ENCODE results near the gene BEND3. TPM values are rescaled to one million over a fixed set of nuclear protein-coding genes. Genes with fewer than 3 reads are reported as not detected.
"Not testable (repeated sequence)": the region's sequence is repeated elsewhere in the genome, so short reads cannot be mapped to it uniquely, and the experiment has no call there.

Gene BEND3
- total RNA-seq = 12.6 and 12.9 TPM in 2 replicates

- Mint-ChIP-seq H3K4me3 (peak within 1 kb of the TSS; percentile 84), H3K9me3 (no peaks in the 10 kb centered on the region), H3K4me1 (peaks cover 18% of the 10 kb centered on the region), H3K27ac (peak within 1 kb of the TSS; percentile 86), H3K36me3 (ENCODE audit: low read depth) (no peaks in the 10 kb centered on the region), H3K27me3 (peaks cover 20% of the 10 kb centered on the region)
- intact Hi-C loops (cut with micrococcal nuclease) = loop anchor here (1.0 to 10.0 kb wide), 4 partner anchors 50 to 590 kb away; partner anchors contain the start of genes MTRES1 and PDSS2
- peak; percentile 83 for DNase-seq
Observed at GRCh38 chr6:107114926-107115694, at the start of gene BEND3. Gene BEND3, minus strand, starts transcription at chr6:107115515. Its CDS starts 16,230 bp downstream, at chr6:107099285.

- H3K4me3 Mint-ChIP-seq; intact Hi-C loops (cut with micrococcal nuclease); DNase-seq; H3K36me3 Mint-ChIP-seq (ENCODE audit: low read depth); H3K27ac Mint-ChIP-seq; H3K4me1 Mint-ChIP-seq; H3K27me3 Mint-ChIP-seq; H3K9me3 Mint-ChIP-seq: not testable (repeated sequence)
Observed at GRCh38 chr6:107164299-107164698, 49.0 kb upstream of the BEND3 start.

- Mint-ChIP-seq H3K27ac (no peak overlapping the region), H3K4me3 (no peak overlapping the region), H3K4me1 (no peaks in the 10 kb centered on the region), H3K27me3 (no peaks in the 10 kb centered on the region), H3K36me3 (ENCODE audit: low read depth) (no peaks in the 10 kb centered on the region), H3K9me3 (no peaks in the 10 kb centered on the region)
- intact Hi-C loops (cut with micrococcal nuclease) = no loop called here
- DNase-seq = no peak
Observed at GRCh38 chr6:107161521-107161920, 46.2 kb upstream of the BEND3 start.

GRCh38 chr6:107156617-107157016 lies 41.3 kb upstream of the BEND3 start:
- no peaks in the 10 kb centered on the region for H3K4me1 Mint-ChIP-seq
- no peak overlapping the region for H3K4me3 Mint-ChIP-seq
- H3K9me3 Mint-ChIP-seq = no peaks in the 10 kb centered on the region
- no peaks in the 10 kb centered on the region for H3K36me3 Mint-ChIP-seq (ENCODE audit: low read depth)
- H3K27me3 Mint-ChIP-seq = no peaks in the 10 kb centered on the region
- intact Hi-C loops (cut with micrococcal nuclease) = no loop called here
- H3K27ac Mint-ChIP-seq = no peak overlapping the region
- DNase-seq = no peak

GRCh38 chr6:107154801-107155160 lies 39.5 kb upstream of the BEND3 start:
- H3K27ac Mint-ChIP-seq = no peak overlapping the region
- H3K4me3 Mint-ChIP-seq = no peak overlapping the region
- no peaks in the 10 kb centered on the region for H3K9me3 Mint-ChIP-seq
- DNase-seq = no peak
- intact Hi-C loops (cut with micrococcal nuclease) = no loop called here
- no peaks in the 10 kb centered on the region for H3K27me3 Mint-ChIP-seq
- H3K36me3 Mint-ChIP-seq (ENCODE audit: low read depth) = no peaks in the 10 kb centered on the region
- H3K4me1 Mint-ChIP-seq = no peaks in the 10 kb centered on the region

- H3K4me1 Mint-ChIP-seq = no peaks in the 10 kb centered on the region
- no peak overlapping the region for H3K4me3 Mint-ChIP-seq
- H3K9me3 Mint-ChIP-seq = no peaks in the 10 kb centered on the region
- intact Hi-C loops (cut with micrococcal nuclease) = no loop called here
- H3K36me3 Mint-ChIP-seq (ENCODE audit: low read depth) = no peaks in the 10 kb centered on the region
- DNase-seq = no peak
- H3K27ac Mint-ChIP-seq = no peak overlapping the region
- no peaks in the 10 kb centered on the region for H3K27me3 Mint-ChIP-seq
Observed at GRCh38 chr6:107154131-107154800, 39.0 kb upstream of the BEND3 start.

- Mint-ChIP-seq H3K27ac (no peak overlapping the region), H3K4me3 (no peak overlapping the region), H3K4me1 (no peaks in the 10 kb centered on the region), H3K36me3 (ENCODE audit: low read depth) (no peaks in the 10 kb centered on the region), H3K27me3 (no peaks in the 10 kb centered on the region), H3K9me3 (no peaks in the 10 kb centered on the region)
- intact Hi-C loops (cut with micrococcal nuclease) = no loop called here
- no peak for DNase-seq
Observed at GRCh38 chr6:107152638-107153430, 37.5 kb upstream of the BEND3 start.

GRCh38 chr6:107144666-107145065 lies 29.4 kb upstream of the BEND3 start:
- intact Hi-C loops (cut with micrococcal nuclease) = no loop called here
- no peak overlapping the region for H3K27ac Mint-ChIP-seq
- DNase-seq = no peak
- no peaks in the 10 kb centered on the region for H3K4me1 Mint-ChIP-seq
- no peaks in the 10 kb centered on the region for H3K36me3 Mint-ChIP-seq (ENCODE audit: low read depth)
- H3K4me3 Mint-ChIP-seq = no peak overlapping the region
- H3K9me3 Mint-ChIP-seq = no peaks in the 10 kb centered on the region
- H3K27me3 Mint-ChIP-seq = no peaks in the 10 kb centered on the region

- H3K9me3 Mint-ChIP-seq = no peaks in the 10 kb centered on the region
- intact Hi-C loops (cut with micrococcal nuclease) = no loop called here
- H3K36me3 Mint-ChIP-seq (ENCODE audit: low read depth) = no peaks in the 10 kb centered on the region
- no peaks in the 10 kb centered on the region for H3K27me3 Mint-ChIP-seq
- no peak for DNase-seq
- H3K27ac Mint-ChIP-seq = no peak overlapping the region
- H3K4me3 Mint-ChIP-seq = no peak overlapping the region
- no peaks in the 10 kb centered on the region for H3K4me1 Mint-ChIP-seq
Observed at GRCh38 chr6:107144014-107144413, 28.7 kb upstream of the BEND3 start.

GRCh38 chr6:107140581-107140980 lies 25.3 kb upstream of the BEND3 start:
- Mint-ChIP-seq H3K27me3 (no peaks in the 10 kb centered on the region), H3K9me3 (no peaks in the 10 kb centered on the region), H3K27ac (no peak overlapping the region), H3K36me3 (ENCODE audit: low read depth) (no peaks in the 10 kb centered on the region), H3K4me3 (no peak overlapping the region), H3K4me1 (no peaks in the 10 kb centered on the region)
- no peak for DNase-seq
- intact Hi-C loops (cut with micrococcal nuclease) = no loop called here

GRCh38 chr6:107136324-107136723 lies 21.0 kb upstream of the BEND3 start:
- H3K9me3 Mint-ChIP-seq; H3K4me3 Mint-ChIP-seq; H3K27ac Mint-ChIP-seq; H3K27me3 Mint-ChIP-seq; intact Hi-C loops (cut with micrococcal nuclease); H3K4me1 Mint-ChIP-seq; H3K36me3 Mint-ChIP-seq (ENCODE audit: low read depth); DNase-seq: not testable (repeated sequence)

GRCh38 chr6:107135048-107135680 lies 19.8 kb upstream of the BEND3 start:
- H3K36me3 Mint-ChIP-seq (ENCODE audit: low read depth); intact Hi-C loops (cut with micrococcal nuclease); H3K4me3 Mint-ChIP-seq; H3K9me3 Mint-ChIP-seq; H3K4me1 Mint-ChIP-seq; H3K27ac Mint-ChIP-seq; H3K27me3 Mint-ChIP-seq; DNase-seq: not testable (repeated sequence)

- peak; percentile 61 for DNase-seq
- H3K9me3 Mint-ChIP-seq = no peaks in the 10 kb centered on the region
- peaks cover 2% of the 10 kb centered on the region for H3K27me3 Mint-ChIP-seq
- H3K36me3 Mint-ChIP-seq (ENCODE audit: low read depth) = no peaks in the 10 kb centered on the region
- no peak overlapping the region for H3K27ac Mint-ChIP-seq
- intact Hi-C loops (cut with micrococcal nuclease) = no loop called here
- no peaks in the 10 kb centered on the region for H3K4me1 Mint-ChIP-seq
- H3K4me3 Mint-ChIP-seq = no peak overlapping the region
Observed at GRCh38 chr6:107132330-107132954, 17.1 kb upstream of the BEND3 start.

Measured in activated CD4-positive, alpha-beta T cell treated with anti-CD3 and anti-CD28 coated beads, Interleukin-2, amount 10 ng/mL, durations not matched to agents 24 days and 14 days (primary cell).